ENCODE data around the gene ATP13A1. TPM values are rescaled to one million over a fixed set of nuclear protein-coding genes. Genes with fewer than 3 reads are reported as not detected.

The ATP13A1 gene
- total RNA-seq, 2 experiments from 2014 or later, result 48.7 to 55.1 TPM

DNA sequence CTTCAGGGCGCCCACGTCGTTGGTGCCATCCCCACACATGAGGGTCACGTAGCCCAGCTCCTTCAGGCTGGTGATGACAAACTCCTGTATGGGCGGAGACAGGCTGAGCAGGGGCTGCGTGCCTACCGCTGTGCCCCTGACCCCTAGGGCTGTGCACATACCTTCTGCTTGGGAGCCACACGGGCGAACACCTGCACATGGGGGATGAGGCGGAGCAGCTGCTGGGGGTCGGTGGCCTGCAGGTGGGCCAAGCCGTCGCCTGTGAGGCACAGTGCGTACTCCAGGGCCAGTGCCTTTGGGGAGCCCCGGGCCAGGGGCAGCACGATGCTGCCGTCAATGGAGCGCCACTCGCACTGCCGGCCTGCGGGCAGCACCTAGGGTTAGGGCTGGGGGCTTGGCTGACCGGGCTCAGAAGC lies 13.9 kb downstream of the ATP13A1 start:
- H3K36me3 Mint-ChIP-seq (ENCODE audit: low read depth), result peaks cover 37% of the 10 kb centered on the region
- H3K9me3 Mint-ChIP-seq, result no peaks in the 10 kb centered on the region
- H3K27ac Mint-ChIP-seq, result no peak overlapping the region
- CTCF ChIA-PET, result interaction anchor here (1.2 kb wide), 1 partner anchor 67 kb away, joined by 3 read pairs; no protein-coding TSS in a partner anchor
- intact Hi-C loops (cut with micrococcal nuclease), result no loop called here
- H3K27me3 Mint-ChIP-seq (ENCODE audit: low read depth), result no peaks in the 10 kb centered on the region
- H3K4me1 Mint-ChIP-seq (ENCODE audit: low read depth), result no peaks in the 10 kb centered on the region
- no peak for DNase-seq
- no peak overlapping the region for H3K4me3 Mint-ChIP-seq

- no peak overlapping the region for H3K4me3 Mint-ChIP-seq
- DNase-seq, result no peak
- peaks cover 36% of the 10 kb centered on the region for H3K36me3 Mint-ChIP-seq (ENCODE audit: low read depth)
- H3K4me1 Mint-ChIP-seq (ENCODE audit: low read depth), result no peaks in the 10 kb centered on the region
- intact Hi-C loops (cut with micrococcal nuclease), result no loop called here
- no peaks in the 10 kb centered on the region for H3K27me3 Mint-ChIP-seq (ENCODE audit: low read depth)
- CTCF ChIA-PET, result interaction anchor here (1.2 kb wide), 1 partner anchor 67 kb away, joined by 3 read pairs; no protein-coding TSS in a partner anchor
- H3K27ac Mint-ChIP-seq, result peak overlapping the region; percentile 59
- H3K9me3 Mint-ChIP-seq, result no peaks in the 10 kb centered on the region
Measured at GRCh38 chr19:19649155-19649554, 14.3 kb downstream of the ATP13A1 start.

GRCh38 chr19:19647037-19647835 lies 16.2 kb downstream of the ATP13A1 start:
- intact Hi-C loops (cut with micrococcal nuclease), result no loop called here
- no peaks in the 10 kb centered on the region for H3K27me3 Mint-ChIP-seq (ENCODE audit: low read depth)
- CTCF ChIA-PET, result interaction anchor here (3.7 kb wide), 1 partner anchor 116 kb away, joined by 46 read pairs; the partner anchor contains the start of gene YJEFN3
- peaks cover 25% of the 10 kb centered on the region for H3K36me3 Mint-ChIP-seq (ENCODE audit: low read depth)
- no peak overlapping the region for H3K27ac Mint-ChIP-seq
- peaks cover 7% of the 10 kb centered on the region for H3K4me1 Mint-ChIP-seq (ENCODE audit: low read depth)
- DNase-seq, result no peak
- H3K9me3 Mint-ChIP-seq, result no peaks in the 10 kb centered on the region
- no peak overlapping the region for H3K4me3 Mint-ChIP-seq

- intact Hi-C loops (cut with micrococcal nuclease), result no loop called here
- no peak for DNase-seq
- Mint-ChIP-seq H3K27ac (no peak overlapping the region), H3K4me3 (no peak overlapping the region), H3K27me3 (ENCODE audit: low read depth) (no peaks in the 10 kb centered on the region), H3K36me3 (ENCODE audit: low read depth) (peaks cover 22% of the 10 kb centered on the region), H3K4me1 (ENCODE audit: low read depth) (peaks cover 12% of the 10 kb centered on the region), H3K9me3 (no peaks in the 10 kb centered on the region)
- CTCF ChIA-PET, result interaction anchor here (0.6 to 3.7 kb wide), 2 partner anchors 77 to 114 kb away, joined by 3 to 46 read pairs; partner anchors contain the start of gene YJEFN3
Measured at GRCh38 chr19:19645233-19645870, 18.1 kb downstream of the ATP13A1 start.

GRCh38 chr19:19644054-19644388 lies 19.5 kb downstream of the ATP13A1 start:
- CTCF ChIA-PET, result interaction anchor here (0.7 to 3.7 kb wide), 18 partner anchors 9 to 402 kb away, joined by 3 to 46 read pairs (median 4); partner anchors contain the start of gene YJEFN3
- no peak for DNase-seq
- Mint-ChIP-seq H3K4me1 (ENCODE audit: low read depth) (peaks cover 12% of the 10 kb centered on the region), H3K36me3 (ENCODE audit: low read depth) (peaks cover 16% of the 10 kb centered on the region), H3K9me3 (no peaks in the 10 kb centered on the region), H3K27ac (peak overlapping the region; percentile 98), H3K27me3 (ENCODE audit: low read depth) (no peaks in the 10 kb centered on the region), H3K4me3 (peak overlapping the region; percentile 92)
- intact Hi-C loops (cut with micrococcal nuclease), result loop anchor here (5.0 kb wide), 1 partner anchor 127 kb away; the partner anchor contains the start of genes NDUFA13 and TSSK6

DNA sequence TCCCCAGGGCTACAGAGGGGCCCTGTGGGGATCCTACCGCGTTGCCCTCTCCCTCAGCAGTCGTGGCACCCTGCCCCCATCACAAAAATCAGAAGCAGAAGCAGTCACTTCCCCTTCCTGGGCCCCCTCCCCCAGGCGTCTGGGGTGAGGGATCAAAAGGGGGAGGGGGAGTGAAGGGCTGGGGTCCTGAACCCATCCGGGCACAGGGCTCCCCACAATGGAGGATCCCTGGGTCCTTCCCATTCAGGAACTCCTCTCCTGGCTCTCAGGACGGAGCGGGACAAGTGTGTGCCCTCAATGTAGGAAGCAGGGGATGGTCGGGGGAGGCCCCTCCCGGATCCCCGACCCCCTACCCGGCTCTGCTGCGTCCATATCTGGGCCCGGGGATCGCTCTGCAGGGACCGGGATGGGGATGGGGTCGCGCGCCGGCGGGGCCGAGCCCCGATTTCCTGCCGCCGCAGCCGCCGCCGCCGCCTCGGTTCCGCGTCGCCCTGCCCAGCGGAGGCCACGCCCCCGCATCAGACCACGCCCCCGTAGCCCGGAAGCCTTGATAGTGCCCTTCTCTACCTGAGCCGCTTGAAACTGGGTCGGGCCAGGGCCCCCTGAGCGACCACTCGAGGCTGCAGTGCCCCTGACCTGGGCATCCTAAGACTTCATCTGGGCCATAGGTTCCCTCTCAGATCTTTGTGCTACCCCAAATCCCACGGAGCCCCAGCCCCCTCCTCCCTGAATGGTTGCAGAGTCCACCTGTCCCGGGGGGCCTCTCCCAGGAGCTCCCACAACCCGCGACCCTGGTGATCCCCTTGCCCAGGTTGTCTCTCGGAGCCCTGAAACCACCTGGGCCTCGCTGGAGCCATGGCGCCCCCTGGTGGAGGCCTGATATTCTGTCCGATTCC lies 20.1 kb downstream of the ATP13A1 start, which contains the start of gene GMIP:
TSS of gene GMIP (minus strand) at position 500 of the 896 bp plus-strand sequence. CDS start at position 372, 128 bp downstream.
- H3K4me3 Mint-ChIP-seq, result peak within 1 kb of the TSS; percentile 92
- H3K27me3 Mint-ChIP-seq (ENCODE audit: low read depth), result no peaks in the 10 kb centered on the region
- peaks cover 17% of the 10 kb centered on the region for H3K36me3 Mint-ChIP-seq (ENCODE audit: low read depth)
- CTCF ChIA-PET, result interaction anchor here (0.6 to 3.7 kb wide), 21 partner anchors 9 to 317 kb away, joined by 3 to 46 read pairs (median 4); partner anchors contain the start of gene YJEFN3
- intact Hi-C loops (cut with micrococcal nuclease), result loop anchor here (1.0 to 5.0 kb wide), 9 partner anchors 15 to 497 kb away; partner anchors contain the start of genes ATP13A1, LPAR2, NDUFA13 and TSSK6
- DNase-seq, result peak; percentile 91
- no peaks in the 10 kb centered on the region for H3K9me3 Mint-ChIP-seq
- peak within 1 kb of the TSS; percentile 98 for H3K27ac Mint-ChIP-seq
- H3K4me1 Mint-ChIP-seq (ENCODE audit: low read depth), result peaks cover 12% of the 10 kb centered on the region

- no peaks in the 10 kb centered on the region for H3K27me3 Mint-ChIP-seq (ENCODE audit: low read depth)
- CTCF ChIA-PET, result interaction anchor here (0.7 to 1.5 kb wide), 2 partner anchors 81 to 110 kb away, joined by 3 to 4 read pairs; no protein-coding TSS in a partner anchor
- H3K27ac Mint-ChIP-seq, result peak overlapping the region; percentile 98
- DNase-seq, result peak; percentile 60
- H3K4me3 Mint-ChIP-seq, result peak overlapping the region; percentile 92
- peaks cover 12% of the 10 kb centered on the region for H3K4me1 Mint-ChIP-seq (ENCODE audit: low read depth)
- intact Hi-C loops (cut with micrococcal nuclease), result loop anchor here (1.0 to 5.0 kb wide), 9 partner anchors 14 to 496 kb away; partner anchors contain the start of genes ATP13A1, LPAR2, NDUFA13 and TSSK6
- peaks cover 14% of the 10 kb centered on the region for H3K36me3 Mint-ChIP-seq (ENCODE audit: low read depth)
- H3K9me3 Mint-ChIP-seq, result no peaks in the 10 kb centered on the region
Measured at GRCh38 chr19:19642506-19643157, 20.8 kb downstream of the ATP13A1 start.

- peaks cover 31% of the 10 kb centered on the region for H3K36me3 Mint-ChIP-seq (ENCODE audit: low read depth)
- no peak overlapping the region for H3K27ac Mint-ChIP-seq
- H3K4me3 Mint-ChIP-seq, result no peak overlapping the region
- CTCF ChIA-PET, result interaction anchor here (0.7 kb wide), 1 partner anchor 47 kb away, joined by 3 read pairs; no protein-coding TSS in a partner anchor
- H3K27me3 Mint-ChIP-seq (ENCODE audit: low read depth), result no peaks in the 10 kb centered on the region
- H3K9me3 Mint-ChIP-seq, result no peaks in the 10 kb centered on the region
- intact Hi-C loops (cut with micrococcal nuclease), result no loop called here
- no peak for DNase-seq
- H3K4me1 Mint-ChIP-seq (ENCODE audit: low read depth), result peaks cover 9% of the 10 kb centered on the region
Measured at GRCh38 chr19:19637523-19638251, 25.8 kb downstream of the ATP13A1 start.

DNA sequence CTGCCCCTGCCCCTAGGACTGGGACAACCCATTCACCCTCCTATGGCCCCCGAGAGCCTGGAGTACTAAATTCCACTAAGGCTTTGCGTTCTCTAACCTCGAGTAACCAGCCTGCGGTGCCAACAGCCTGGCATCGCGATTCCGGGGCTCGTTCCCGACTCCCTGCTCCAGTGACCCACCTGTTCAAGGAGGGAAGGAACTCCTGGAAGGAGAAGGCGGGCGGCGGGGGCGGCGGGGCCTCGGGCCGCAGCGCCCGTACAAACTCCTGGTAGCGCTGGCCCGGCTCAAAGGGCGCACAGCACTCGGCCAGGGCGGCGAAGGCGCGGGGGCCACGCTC lies 26.3 kb downstream of the ATP13A1 start:
- DNase-seq, result no peak
- Mint-ChIP-seq H3K27ac (no peak overlapping the region), H3K36me3 (ENCODE audit: low read depth) (peaks cover 29% of the 10 kb centered on the region), H3K4me3 (no peak overlapping the region), H3K27me3 (ENCODE audit: low read depth) (no peaks in the 10 kb centered on the region), H3K4me1 (ENCODE audit: low read depth) (peaks cover 5% of the 10 kb centered on the region), H3K9me3 (no peaks in the 10 kb centered on the region)
- intact Hi-C loops (cut with micrococcal nuclease), result no loop called here
- CTCF ChIA-PET, result interaction anchor here (0.7 kb wide), 1 partner anchor 46 kb away, joined by 3 read pairs; no protein-coding TSS in a partner anchor

GRCh38 chr19:19636573-19637185 lies 26.8 kb downstream of the ATP13A1 start:
- H3K9me3 Mint-ChIP-seq, result no peaks in the 10 kb centered on the region
- no peaks in the 10 kb centered on the region for H3K27me3 Mint-ChIP-seq (ENCODE audit: low read depth)
- peaks cover 26% of the 10 kb centered on the region for H3K36me3 Mint-ChIP-seq (ENCODE audit: low read depth)
- no peak for DNase-seq
- H3K27ac Mint-ChIP-seq, result no peak overlapping the region
- H3K4me3 Mint-ChIP-seq, result no peak overlapping the region
- CTCF ChIA-PET, result interaction anchor here (0.7 kb wide), 1 partner anchor 82 kb away, joined by 3 read pairs; no protein-coding TSS in a partner anchor
- H3K4me1 Mint-ChIP-seq (ENCODE audit: low read depth), result peaks cover 2% of the 10 kb centered on the region
- intact Hi-C loops (cut with micrococcal nuclease), result no loop called here
